Neural progenitor cell (in vitro differentiated cells): Measurements from ENCODE around the gene NKAIN2. TPM values are rescaled to one million over a fixed set of nuclear protein-coding genes. Genes with fewer than 3 reads are reported as not detected.
"Not testable (repeated sequence)": the region's sequence is repeated elsewhere in the genome, so short reads cannot be mapped to it uniquely, and the experiment has no call there.

Source experiments
- DNase-seq: peaks from one replicate; pipeline ENCODE4 v3.0.0-alpha.2; 2016; ENCODE audit warnings: low spot score
- H2AFZ ChIP-seq: fragments of 200-600 bp; sonication (generic); replicated peaks from 2 replicates; pipeline ENCODE4 v1.6.1; 2016; ENCODE audit warnings: antibody characterized with exemption
- H3F3A ChIP-seq: fragments of 200-600 bp; sonication (generic); 2 replicates; pipeline ENCODE4 v1.6.1; 2016; ENCODE audit warnings: antibody characterized with exemption, low read depth
- H3K27ac ChIP-seq: fragments of 200-600 bp; sonication (generic); 2 replicates; pipeline ENCODE4 v1.5.1; 2016; ENCODE audit warnings: mild to moderate bottlenecking
- H3K27me3 ChIP-seq: fragments of 200-600 bp; sonication (generic); 2 replicates; pipeline ENCODE4 v1.6.1; 2016; ENCODE audit warnings: mild to moderate bottlenecking, moderate library complexity
- H3K36me3 ChIP-seq: fragments of 200-600 bp; sonication (generic); 2 replicates; pipeline ENCODE4 v1.5.1; 2016
- H3K4me1 ChIP-seq: fragments of 200-600 bp; sonication (generic); 2 replicates; pipeline ENCODE4 v1.6.1; 2016; ENCODE audit warnings: mixed run types
- H3K4me2 ChIP-seq: fragments of 200-600 bp; sonication (generic); 2 replicates; pipeline ENCODE4 v1.6.1; 2016
- H3K4me3 ChIP-seq: fragments of 200-600 bp; sonication (generic); 2 replicates; pipeline ENCODE4 v1.5.1; 2016
- H3K79me2 ChIP-seq: fragments of 200-600 bp; sonication (generic); 2 replicates; pipeline ENCODE4 v1.6.1; 2016; ENCODE audit warnings: low read depth
- H3K9ac ChIP-seq: fragments of 200-600 bp; sonication (generic); 2 replicates; pipeline ENCODE4 v1.6.1; 2016
- H3K9me3 ChIP-seq: fragments of 200-600 bp; sonication (generic); 2 replicates; pipeline ENCODE4 v1.5.1; 2016; ENCODE audit warnings: low read depth
- H4K20me1 ChIP-seq: fragments of 200-600 bp; sonication (generic); 2 replicates; pipeline ENCODE4 v1.6.1; 2016; ENCODE audit warnings: low read depth
- H3K27ac Mint-ChIP-seq: 3 replicates; pipeline ENCODE4 v1.8.0; 2021; ENCODE audit warnings: mixed read lengths
- H3K27me3 Mint-ChIP-seq: 2 replicates; pipeline ENCODE4 v1.8.0; 2022; ENCODE audit warnings: low read depth, mild to moderate bottlenecking, inconsistent platforms, moderate library complexity, mixed read lengths; ENCODE audit not compliant: insufficient read depth
- H3K36me3 Mint-ChIP-seq: 3 replicates; pipeline ENCODE4 v1.8.0; 2021; ENCODE audit warnings: mixed read lengths
- H3K4me1 Mint-ChIP-seq: 3 replicates; pipeline ENCODE4 v1.8.0; 2021; ENCODE audit warnings: mixed read lengths
- H3K4me3 Mint-ChIP-seq: 3 replicates; pipeline ENCODE4 v1.8.0; 2021; ENCODE audit warnings: mild to moderate bottlenecking, moderate library complexity, mixed read lengths
- H3K9me3 Mint-ChIP-seq: 3 replicates; pipeline ENCODE4 v1.8.0; 2020; ENCODE audit warnings: mixed read lengths
- EZH2 ChIP-seq: fragments of 200-600 bp; sonication (generic); IDR thresholded peaks from 2 replicates; pipeline ENCODE4 v1.6.1; 2017; ENCODE audit warnings: antibody characterized with exemption, mild to moderate bottlenecking, moderate library complexity
- EZH2phosphoT487 ChIP-seq: fragments of 200-600 bp; sonication (generic); IDR thresholded peaks from 2 replicates; pipeline ENCODE4 v1.6.1; 2017; ENCODE audit warnings: antibody characterized with exemption
- total RNA-seq: library from RNA; depleted of rRNA; stranded (reverse); fragments of >200 nt; gene quantifications from 2 replicates; pipeline ENCODE4 v1.2.3, GENCODE V29; 2015; ENCODE audit warnings: low replicate concordance
- TF ChIP-seq, protein P1 (sequence below): fragments of 200-600 bp; sonication (generic); IDR thresholded peaks from 2 replicates; pipeline ENCODE4 v1.5.1; 2017; ENCODE audit warnings: antibody characterized with exemption, mild to moderate bottlenecking

NKAIN2 gene
- total RNA-seq, 1 donor from 2014 or later = 0.45 TPM

DNA sequence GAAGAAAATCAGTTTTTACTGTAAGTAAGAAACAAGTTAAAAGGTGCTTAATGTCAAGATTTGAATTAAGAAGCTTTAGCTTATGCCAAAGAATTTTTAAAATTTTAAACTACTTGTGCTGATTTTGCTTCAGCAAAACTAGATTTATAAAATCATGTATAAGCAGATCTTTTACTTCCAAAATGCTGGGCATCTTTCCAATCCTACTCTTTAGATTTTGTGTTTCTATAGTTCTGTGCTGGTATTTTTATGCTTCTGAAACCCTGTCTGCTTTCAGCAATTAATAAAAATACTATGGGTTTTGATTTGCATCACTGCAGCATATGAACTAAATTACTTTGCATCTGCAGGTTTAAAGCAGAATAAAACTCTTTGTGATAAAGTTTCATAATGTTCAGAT, 920.0 kb downstream of the NKAIN2 start:
- Histone ChIP-seq H3K36me3 (no peaks in the 10 kb centered on the region), H4K20me1 (no peaks in the 10 kb centered on the region), H3K9ac (no peak overlapping the region), H3K79me2 (no peaks in the 10 kb centered on the region), H3K4me3 (no peak overlapping the region), H3K9me3 (no peaks in the 10 kb centered on the region), H2AFZ (no peak overlapping the region), H3K4me2 (no peak overlapping the region), H3K27me3 (no peaks in the 10 kb centered on the region), H3K4me1 (no peaks in the 10 kb centered on the region), H3K27ac (no peak overlapping the region), H3F3A (no peaks in the 10 kb centered on the region)
- Mint-ChIP-seq H3K27ac (no peak overlapping the region), H3K9me3 (peaks cover 3% of the 10 kb centered on the region), H3K36me3 (no peaks in the 10 kb centered on the region), H3K4me3 (no peak overlapping the region), H3K27me3 (no peaks in the 10 kb centered on the region), H3K4me1 (no peaks in the 10 kb centered on the region)
- no peak for TF ChIP-seq EZH2
- TF ChIP-seq EZH2phosphoT487 = no peak
- TF ChIP-seq, protein P1, sequence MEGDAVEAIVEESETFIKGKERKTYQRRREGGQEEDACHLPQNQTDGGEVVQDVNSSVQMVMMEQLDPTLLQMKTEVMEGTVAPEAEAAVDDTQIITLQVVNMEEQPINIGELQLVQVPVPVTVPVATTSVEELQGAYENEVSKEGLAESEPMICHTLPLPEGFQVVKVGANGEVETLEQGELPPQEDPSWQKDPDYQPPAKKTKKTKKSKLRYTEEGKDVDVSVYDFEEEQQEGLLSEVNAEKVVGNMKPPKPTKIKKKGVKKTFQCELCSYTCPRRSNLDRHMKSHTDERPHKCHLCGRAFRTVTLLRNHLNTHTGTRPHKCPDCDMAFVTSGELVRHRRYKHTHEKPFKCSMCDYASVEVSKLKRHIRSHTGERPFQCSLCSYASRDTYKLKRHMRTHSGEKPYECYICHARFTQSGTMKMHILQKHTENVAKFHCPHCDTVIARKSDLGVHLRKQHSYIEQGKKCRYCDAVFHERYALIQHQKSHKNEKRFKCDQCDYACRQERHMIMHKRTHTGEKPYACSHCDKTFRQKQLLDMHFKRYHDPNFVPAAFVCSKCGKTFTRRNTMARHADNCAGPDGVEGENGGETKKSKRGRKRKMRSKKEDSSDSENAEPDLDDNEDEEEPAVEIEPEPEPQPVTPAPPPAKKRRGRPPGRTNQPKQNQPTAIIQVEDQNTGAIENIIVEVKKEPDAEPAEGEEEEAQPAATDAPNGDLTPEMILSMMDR = no peak
- DNase-seq = no peak

DNA sequence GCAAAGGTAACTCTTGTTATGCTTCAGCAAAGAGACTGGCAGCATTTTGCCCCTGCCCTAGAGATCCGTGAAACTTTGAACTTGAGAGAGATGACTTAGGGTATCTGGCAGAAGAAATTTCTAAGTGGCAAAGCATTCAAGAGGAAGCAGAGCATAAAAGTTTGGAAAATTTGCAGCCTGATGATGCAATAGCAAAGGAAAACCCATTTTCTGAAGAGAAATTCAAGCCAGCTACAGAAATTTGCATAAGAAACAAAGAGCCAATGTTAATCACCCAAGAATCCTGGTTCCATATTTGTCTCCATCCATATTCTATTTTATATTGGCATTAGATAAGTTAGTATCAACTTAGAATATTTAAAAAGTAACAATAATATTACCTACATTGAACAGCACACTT, 934.1 kb downstream of the NKAIN2 start:
- H3K27ac ChIP-seq, H2AFZ ChIP-seq, H3K4me1 Mint-ChIP-seq, H3K36me3 ChIP-seq, H3K4me3 Mint-ChIP-seq, H3K27ac Mint-ChIP-seq, H3K27me3 ChIP-seq, H4K20me1 ChIP-seq, DNase-seq, H3K79me2 ChIP-seq, H3K9me3 ChIP-seq, H3K27me3 Mint-ChIP-seq, H3K9ac ChIP-seq, H3K4me3 ChIP-seq, H3F3A ChIP-seq, H3K4me2 ChIP-seq, H3K36me3 Mint-ChIP-seq, H3K4me1 ChIP-seq, H3K9me3 Mint-ChIP-seq: not testable (repeated sequence)

DNA sequence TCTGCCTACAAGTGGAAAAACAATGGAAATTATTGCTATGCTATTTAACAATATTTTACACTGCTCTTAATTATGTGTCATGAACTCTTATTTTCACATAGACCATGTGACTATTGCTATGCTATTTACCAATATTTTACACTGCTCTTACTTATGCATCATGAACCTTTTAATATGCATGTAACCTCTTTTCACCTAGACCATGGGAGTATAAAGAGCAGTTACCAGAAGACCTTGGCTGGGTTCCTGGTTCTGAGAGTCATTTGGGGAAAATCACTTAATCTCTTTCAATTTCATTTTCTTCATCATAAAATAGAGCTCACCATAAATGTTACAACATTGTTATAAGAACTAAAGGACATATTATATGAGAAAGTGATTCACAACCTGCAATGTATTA, 934.8 kb downstream of the NKAIN2 start:
- no peaks in the 10 kb centered on the region for H3K9me3 Mint-ChIP-seq
- Histone ChIP-seq H3K79me2 (no peaks in the 10 kb centered on the region), H3K27me3 (no peaks in the 10 kb centered on the region), H2AFZ (no peak overlapping the region), H4K20me1 (no peaks in the 10 kb centered on the region), H3F3A (no peaks in the 10 kb centered on the region), H3K4me3 (no peak overlapping the region), H3K9me3 (no peaks in the 10 kb centered on the region), H3K36me3 (no peaks in the 10 kb centered on the region), H3K9ac (no peak overlapping the region), H3K4me1 (no peaks in the 10 kb centered on the region), H3K27ac (no peak overlapping the region), H3K4me2 (no peak overlapping the region)
- H3K27ac Mint-ChIP-seq = no peak overlapping the region
- no peak for DNase-seq
- no peaks in the 10 kb centered on the region for H3K4me1 Mint-ChIP-seq
- TF ChIP-seq EZH2phosphoT487 (no peak), EZH2 (no peak)
- TF ChIP-seq, protein P1 = no peak
- no peak overlapping the region for H3K4me3 Mint-ChIP-seq
- no peaks in the 10 kb centered on the region for H3K27me3 Mint-ChIP-seq
- no peaks in the 10 kb centered on the region for H3K36me3 Mint-ChIP-seq

DNA sequence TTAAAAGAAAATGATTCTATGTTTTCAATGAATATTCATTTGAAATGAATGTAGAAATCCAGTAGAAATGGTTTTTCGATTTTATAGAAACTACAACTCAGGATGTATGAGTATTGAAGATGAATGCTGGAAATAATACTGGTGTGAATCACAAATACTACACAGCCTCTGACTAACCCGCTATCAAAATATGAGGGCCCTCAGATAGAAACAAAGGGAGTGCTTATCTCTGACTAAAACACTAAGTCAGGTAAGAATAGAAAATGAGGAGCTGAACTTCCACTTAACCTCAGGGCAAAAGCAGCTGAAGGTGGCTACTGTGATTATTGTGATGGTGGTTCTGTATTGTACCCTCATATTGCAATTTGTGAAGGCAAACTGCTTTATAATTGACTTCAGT, 937.7 kb downstream of the NKAIN2 start:
- Histone ChIP-seq H3K79me2 (no peaks in the 10 kb centered on the region), H3F3A (no peaks in the 10 kb centered on the region), H3K27me3 (no peaks in the 10 kb centered on the region), H2AFZ (no peak overlapping the region), H3K4me2 (no peak overlapping the region), H3K27ac (no peak overlapping the region), H3K9me3 (no peaks in the 10 kb centered on the region), H3K9ac (no peak overlapping the region), H3K4me3 (no peak overlapping the region), H3K4me1 (no peaks in the 10 kb centered on the region), H4K20me1 (no peaks in the 10 kb centered on the region), H3K36me3 (no peaks in the 10 kb centered on the region)
- no peak for DNase-seq
- Mint-ChIP-seq H3K36me3 (no peaks in the 10 kb centered on the region), H3K27ac (no peak overlapping the region), H3K27me3 (no peaks in the 10 kb centered on the region), H3K4me3 (no peak overlapping the region), H3K4me1 (no peaks in the 10 kb centered on the region), H3K9me3 (no peaks in the 10 kb centered on the region)
- TF ChIP-seq EZH2 = no peak
- TF ChIP-seq, protein P1 = no peak
